ENCODE measurements around the gene ZNF69. TPM values are rescaled to one million over a fixed set of nuclear protein-coding genes. Genes with fewer than 3 reads are reported as not detected.

ZNF69 gene
- polyA plus RNA-seq, 1 donor from 2014 or later, result 14.4 TPM

- Histone ChIP-seq H3K27ac (ENCODE audit: low read length) (no peak overlapping the region), H3F3A (ENCODE audit: insufficient read depth, low read length, poor library complexity, severe bottlenecking) (no peaks in the 10 kb centered on the region), H3K9me3 (ENCODE audit: low read length) (peaks cover 28% of the 10 kb centered on the region), H4K20me1 (ENCODE audit: insufficient read depth) (no peaks in the 10 kb centered on the region), H3K36me3 (ENCODE audit: insufficient read depth, low read length) (peaks cover 12% of the 10 kb centered on the region), H3K27me3 (ENCODE audit: insufficient read depth, low read depth, low read length) (no peaks in the 10 kb centered on the region), H2AFZ (ENCODE audit: low read depth, low read length) (no peak overlapping the region), H3K4me3 (ENCODE audit: low read length) (no peak overlapping the region), H3K9ac (ENCODE audit: low read length) (no peak overlapping the region), H3K4me2 (ENCODE audit: low read length) (no peak overlapping the region), H3K79me2 (replicated peaks; ENCODE audit: insufficient read depth, low read length) (peaks cover 3% of the 10 kb centered on the region), H3K9me2 (ENCODE audit: insufficient read depth, low read length) (no peaks in the 10 kb centered on the region)
- TF ChIP-seq MXI1 (conservative IDR thresholded peaks at IDR 0.05; ENCODE audit: poor library complexity, severe bottlenecking), result no peak
- TF ChIP-seq POLR2AphosphoS5 (IDR thresholded peaks at IDR 0.05), result no peak
- no peak for TF ChIP-seq EZH2 (IDR thresholded peaks at IDR 0.05; ENCODE audit: borderline replicate concordance, insufficient read depth, low read length, poor library complexity, severe bottlenecking)
- TF ChIP-seq EP300 (conservative IDR thresholded peaks at IDR 0.05; ENCODE audit: poor library complexity, severe bottlenecking), result no peak
- TF ChIP-seq CTCF (IDR thresholded peaks at IDR 0.05; ENCODE audit: poor library complexity, severe bottlenecking), result no peak
- no peak for TF ChIP-seq TAF1 (IDR thresholded peaks at IDR 0.05; ENCODE audit: low read depth)
- no peak for TF ChIP-seq RAD21 (conservative IDR thresholded peaks at IDR 0.05)
- TF ChIP-seq SMC3 (conservative IDR thresholded peaks at IDR 0.05; ENCODE audit: poor library complexity), result no peak
- TF ChIP-seq REST (IDR thresholded peaks at IDR 0.05; ENCODE audit: borderline replicate concordance), result no peak
Measured at GRCh38 chr19:11944656-11945055, 57.1 kb downstream of the ZNF69 start.

GRCh38 chr19:11948646-11949045, 61.1 kb downstream of the ZNF69 start:
- H3K9me2 ChIP-seq (ENCODE audit: insufficient read depth, low read length), result no peaks in the 10 kb centered on the region
- H3K4me2 ChIP-seq (ENCODE audit: low read length), result no peak overlapping the region
- H3K9ac ChIP-seq (ENCODE audit: low read length), result no peak overlapping the region
- H3K27ac ChIP-seq (ENCODE audit: low read length), result no peak overlapping the region
- H3K9me3 ChIP-seq (ENCODE audit: low read length), result peaks cover 45% of the 10 kb centered on the region
- TF ChIP-seq REST (IDR thresholded peaks at IDR 0.05; ENCODE audit: borderline replicate concordance) (no peak), POLR2AphosphoS5 (IDR thresholded peaks at IDR 0.05) (no peak), TAF1 (IDR thresholded peaks at IDR 0.05; ENCODE audit: low read depth) (no peak), SMC3 (conservative IDR thresholded peaks at IDR 0.05; ENCODE audit: poor library complexity) (no peak), MXI1 (conservative IDR thresholded peaks at IDR 0.05; ENCODE audit: poor library complexity, severe bottlenecking) (no peak)
- H3K36me3 ChIP-seq (ENCODE audit: insufficient read depth, low read length), result peaks cover 29% of the 10 kb centered on the region
- H2AFZ ChIP-seq (ENCODE audit: low read depth, low read length), result no peak overlapping the region
- H3K4me3 ChIP-seq (ENCODE audit: low read length), result no peak overlapping the region
- no peaks in the 10 kb centered on the region for H3F3A ChIP-seq (ENCODE audit: insufficient read depth, low read length, poor library complexity, severe bottlenecking)
- no peaks in the 10 kb centered on the region for H3K79me2 ChIP-seq (replicated peaks; ENCODE audit: insufficient read depth, low read length)
- no peaks in the 10 kb centered on the region for H4K20me1 ChIP-seq (ENCODE audit: insufficient read depth)
- no peaks in the 10 kb centered on the region for H3K27me3 ChIP-seq (ENCODE audit: insufficient read depth, low read depth, low read length)

Data from neural cell (in vitro differentiated cells).